Hematopoietic multipotent progenitor cell treated with erythropoietin and hydrocortisone succinate and interleukin-3 and kit ligand, for 15 days (in vitro differentiated cells): ENCODE results near the gene DDX10.

Source experiments
- DNase-seq: peaks from one replicate; pipeline ENCODE4 v3.0.0-alpha.2; 2015; ENCODE audit warnings: low spot score

Gene DDX10

GRCh38 chr11:108824545-108824944, 159.7 kb downstream of the DDX10 start:
- DNase-seq = no peak

GRCh38 chr11:108825381-108825780, 160.5 kb downstream of the DDX10 start:
- no peak for DNase-seq

GRCh38 chr11:108826136-108826535, 161.3 kb downstream of the DDX10 start:
- no peak for DNase-seq

- DNase-seq = no peak
Observed at GRCh38 chr11:108835624-108836023, 170.8 kb downstream of the DDX10 start.

GRCh38 chr11:108836541-108836940, 171.7 kb downstream of the DDX10 start:
- DNase-seq = no peak

- DNase-seq = no peak
Observed at GRCh38 chr11:108838102-108838791, 173.4 kb downstream of the DDX10 start.

- no peak for DNase-seq
Observed at GRCh38 chr11:108838792-108839105, 173.9 kb downstream of the DDX10 start.

- no peak for DNase-seq
Observed at GRCh38 chr11:108846009-108846408, 181.1 kb downstream of the DDX10 start.

- DNase-seq = no peak
Observed at GRCh38 chr11:108847298-108847990, 182.6 kb downstream of the DDX10 start.

- DNase-seq = no peak
Observed at GRCh38 chr11:108851781-108852180, 186.9 kb downstream of the DDX10 start.

GRCh38 chr11:108852701-108853100, 187.8 kb downstream of the DDX10 start:
- no peak for DNase-seq

GRCh38 chr11:108853151-108853550, 188.3 kb downstream of the DDX10 start:
- DNase-seq = no peak

- no peak for DNase-seq
Observed at GRCh38 chr11:108853864-108854263, 189.0 kb downstream of the DDX10 start.

GRCh38 chr11:108854346-108854745, 189.5 kb downstream of the DDX10 start:
- DNase-seq = no peak

GRCh38 chr11:108857382-108857781, 192.5 kb downstream of the DDX10 start:
- no peak for DNase-seq

GRCh38 chr11:108858622-108859021, 193.8 kb downstream of the DDX10 start:
- no peak for DNase-seq

GRCh38 chr11:108859510-108859909, 194.6 kb downstream of the DDX10 start:
- DNase-seq = no peak

GRCh38 chr11:108863528-108863927, 198.7 kb downstream of the DDX10 start:
- no peak for DNase-seq

GRCh38 chr11:108865406-108865805, 200.5 kb downstream of the DDX10 start:
- no peak for DNase-seq

GRCh38 chr11:108866781-108867180, 201.9 kb downstream of the DDX10 start:
- DNase-seq = no peak

GRCh38 chr11:108870373-108871020, 205.6 kb downstream of the DDX10 start:
- no peak for DNase-seq

GRCh38 chr11:108871152-108871551, 206.3 kb downstream of the DDX10 start:
- no peak for DNase-seq

GRCh38 chr11:108871867-108872266, 207.0 kb downstream of the DDX10 start:
- DNase-seq = no peak
